Stimulated activated CD4-positive, alpha-beta T cell treated with anti-CD3 and anti-CD28 coated beads, Interleukin-15, amount 100 ng/mL, for 24 hours (primary cell): ENCODE data around the gene LCN1.
"Not testable (repeated sequence)": the region's sequence is repeated elsewhere in the genome, so short reads cannot be mapped to it uniquely, and the experiment has no call there.

Source experiments
- DNase-seq: peaks from one replicate; pipeline ENCODE4 v3.0.0-alpha.2; 2020

Gene LCN1

DNA sequence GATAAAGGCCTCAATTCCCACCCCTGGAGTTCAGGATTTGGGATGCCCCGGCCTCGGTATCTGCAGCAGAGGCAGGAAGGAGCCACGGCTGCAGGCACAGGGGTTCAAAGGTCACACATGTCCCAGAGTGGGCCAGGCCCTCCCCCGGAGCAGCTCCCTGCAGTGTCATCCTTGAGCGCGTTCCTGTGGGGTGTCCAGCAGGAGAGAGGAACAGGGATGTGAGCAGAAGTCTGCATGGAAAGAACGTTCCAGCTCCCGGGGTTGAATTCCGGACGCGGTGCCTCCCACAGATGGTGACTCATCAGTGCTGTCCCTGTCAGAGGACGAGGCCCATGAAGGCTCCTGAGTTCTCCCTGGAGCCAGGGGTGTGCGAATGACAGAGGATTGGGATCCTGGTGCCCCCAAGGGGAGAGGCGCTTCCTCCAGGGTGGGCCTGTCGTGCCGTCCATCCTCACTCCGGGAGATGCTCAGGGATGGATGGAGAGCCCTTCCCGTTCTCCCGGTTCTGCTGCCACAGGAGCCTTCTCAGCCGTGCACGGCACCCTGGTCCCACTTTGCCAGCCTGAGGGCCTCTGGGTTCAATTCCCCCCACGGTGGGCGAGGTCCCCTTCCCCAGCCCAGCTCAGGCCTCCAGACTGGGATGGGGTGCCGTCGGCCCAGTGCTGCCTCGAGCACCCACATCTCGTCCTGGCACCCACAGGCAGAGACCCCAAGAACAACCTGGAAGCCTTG, 3.1 kb downstream of the LCN1 start:
- no peak for DNase-seq

DNA sequence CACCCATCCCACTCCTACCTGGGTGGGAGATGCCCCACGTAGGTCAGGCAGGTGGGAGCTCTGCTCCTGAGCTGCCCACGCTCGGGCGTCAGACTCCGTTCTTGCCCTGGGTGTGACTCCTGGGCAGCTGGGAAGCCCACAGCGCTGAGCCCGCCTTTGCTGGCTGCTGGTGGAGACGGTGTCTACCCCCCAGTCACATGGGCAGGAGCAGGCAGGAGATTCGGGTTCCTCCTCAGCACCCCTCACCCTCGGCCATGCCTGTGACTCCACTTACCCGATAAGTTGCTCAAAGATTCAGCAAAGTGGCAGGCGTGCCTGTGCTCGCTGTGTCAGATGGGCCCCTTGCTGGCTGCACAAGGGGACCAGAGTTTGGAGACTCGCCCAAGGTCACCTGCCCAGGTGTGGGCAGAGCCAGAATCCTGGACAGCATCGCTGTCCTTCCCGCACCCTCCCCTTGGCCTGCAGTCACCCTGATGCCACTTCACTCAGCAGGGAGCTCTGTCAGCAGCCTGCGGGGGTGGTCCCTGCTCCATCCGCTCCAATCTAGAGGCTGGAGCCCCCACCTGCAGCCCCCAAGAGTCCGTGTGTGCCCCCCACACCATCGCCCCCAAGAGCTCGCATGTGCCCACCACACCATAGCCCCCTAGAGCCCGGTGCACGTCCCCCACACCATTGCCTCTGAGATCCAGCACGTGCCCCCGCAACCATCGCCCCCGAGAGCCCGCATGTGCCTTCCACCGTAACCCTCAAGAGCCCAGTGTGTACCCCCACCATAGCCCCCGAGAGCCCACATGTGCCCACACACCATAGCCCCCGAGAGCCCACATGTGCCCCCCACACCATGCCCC, 4.2 kb downstream of the LCN1 start:
- no peak for DNase-seq

DNA sequence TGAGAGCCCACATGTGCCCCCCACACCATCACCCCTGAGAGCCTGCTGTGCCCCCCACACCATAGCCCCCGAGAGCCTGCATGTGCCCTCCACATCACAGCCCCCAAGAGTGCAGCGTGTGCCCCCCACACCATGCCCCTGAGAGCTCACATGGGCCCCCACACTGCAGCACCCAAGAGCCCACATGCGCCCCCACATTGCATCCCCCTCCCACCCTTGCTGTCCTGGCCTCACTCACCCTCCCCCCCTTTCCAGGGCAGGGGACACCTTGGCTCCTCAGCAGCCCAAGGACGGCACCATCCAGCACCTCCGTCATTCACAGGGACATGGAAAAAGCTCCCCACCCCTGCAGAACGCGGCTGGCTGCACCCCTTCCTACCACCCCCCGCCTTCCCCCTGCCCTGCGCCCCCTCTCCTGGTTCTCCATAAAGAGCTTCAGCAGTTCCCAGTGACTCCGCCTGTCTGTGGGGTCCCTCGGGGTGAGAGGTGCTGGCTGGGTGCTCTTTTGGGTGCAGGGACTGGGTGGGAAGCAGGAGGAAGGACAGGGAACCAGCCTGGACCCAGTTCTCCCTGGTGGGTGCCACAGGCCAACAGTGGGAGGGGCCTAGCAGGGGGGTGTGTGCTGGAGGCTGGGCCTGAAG, 5.0 kb downstream of the LCN1 start:
- DNase-seq = no peak

DNA sequence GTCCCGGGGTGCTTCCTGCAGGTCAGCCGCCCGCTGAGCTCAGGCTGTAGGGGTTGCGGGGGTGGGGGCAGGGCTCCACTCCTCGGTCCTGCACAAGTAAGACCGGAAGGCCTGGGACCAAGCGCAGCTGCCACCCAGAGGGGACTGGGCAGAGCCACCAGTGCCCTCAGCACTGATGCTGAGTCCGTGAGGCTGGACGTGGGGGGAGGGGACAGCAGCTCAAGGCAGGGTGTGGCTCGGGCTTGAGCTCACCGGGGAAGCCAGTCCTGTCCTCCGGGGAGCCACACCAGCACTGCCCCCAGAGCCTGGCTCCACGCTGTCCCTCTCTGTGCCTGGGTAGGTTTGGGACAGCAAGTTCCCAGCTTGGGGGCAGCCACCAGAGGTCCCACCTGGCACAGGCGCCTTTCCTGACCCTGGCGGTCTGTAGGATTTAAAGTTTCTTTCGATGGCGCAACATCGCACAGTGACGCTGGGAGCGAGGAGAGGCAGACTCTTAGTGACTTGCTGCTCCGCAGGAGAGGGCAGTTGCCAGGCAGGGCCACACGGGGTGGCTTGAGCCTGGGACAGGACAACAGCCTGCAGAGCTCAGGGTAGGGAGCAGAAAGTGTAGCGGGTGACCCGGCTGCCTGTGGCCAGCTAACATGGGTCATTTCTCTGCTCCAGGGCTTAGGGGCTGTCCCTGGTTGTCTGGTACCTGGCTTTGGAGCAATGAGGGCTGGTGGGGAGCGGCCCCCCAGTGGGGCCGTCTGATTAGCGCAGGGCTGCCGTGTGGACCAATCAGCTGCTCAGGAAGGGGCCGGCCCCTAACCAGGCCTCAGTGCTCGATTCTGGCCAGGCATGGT, 5.7 kb downstream of the LCN1 start:
- no peak for DNase-seq

DNA sequence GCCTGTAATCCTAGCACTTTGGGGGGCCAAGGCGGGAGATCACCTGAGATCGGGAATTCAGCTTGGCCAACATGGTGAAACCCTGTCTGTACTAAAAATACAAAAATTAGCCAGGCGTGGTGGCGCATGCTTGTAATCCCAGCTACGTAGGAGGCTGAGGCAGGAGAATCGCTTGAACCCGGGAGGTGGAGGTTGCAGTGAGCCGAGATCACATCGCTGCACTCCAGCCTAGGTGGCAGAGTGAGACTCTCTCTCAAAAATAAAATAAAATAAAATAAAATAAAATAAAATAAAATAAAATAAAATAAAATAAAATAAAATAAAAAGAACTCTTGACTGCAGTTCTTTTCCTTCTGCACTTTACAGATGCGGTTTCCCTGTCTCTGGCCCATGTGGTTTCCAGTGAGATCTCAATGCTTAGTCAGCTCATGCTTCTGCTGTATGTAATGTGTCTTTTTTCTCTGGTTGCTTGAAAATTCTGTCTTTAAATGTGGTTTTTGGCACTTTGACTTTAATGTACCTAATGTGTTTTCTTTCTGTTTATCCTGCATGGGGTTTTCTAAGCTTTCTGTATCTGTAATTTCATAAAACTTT, 7.7 kb downstream of the LCN1 start:
- DNase-seq = not testable (repeated sequence)

DNA sequence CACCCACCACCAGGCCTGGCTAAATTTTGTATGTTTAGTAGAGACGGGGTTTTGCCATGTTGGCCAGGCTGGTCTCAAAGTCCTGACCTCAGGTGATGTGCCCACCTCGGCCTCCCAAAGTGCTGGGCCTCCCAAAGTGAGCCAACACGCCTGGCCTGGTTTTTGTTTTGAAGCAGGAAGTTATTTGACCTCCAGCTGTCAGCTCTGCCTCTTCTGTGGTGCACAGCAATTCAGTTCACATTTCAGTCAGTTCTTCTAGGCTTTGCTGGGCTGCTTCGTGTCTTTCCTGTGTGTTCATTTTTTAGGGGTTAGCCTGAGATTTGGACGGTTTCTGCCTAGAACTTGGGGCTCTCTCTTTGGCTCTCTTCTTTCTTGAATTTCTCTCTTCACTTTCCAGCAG, 8.9 kb downstream of the LCN1 start:
- no peak for DNase-seq

DNA sequence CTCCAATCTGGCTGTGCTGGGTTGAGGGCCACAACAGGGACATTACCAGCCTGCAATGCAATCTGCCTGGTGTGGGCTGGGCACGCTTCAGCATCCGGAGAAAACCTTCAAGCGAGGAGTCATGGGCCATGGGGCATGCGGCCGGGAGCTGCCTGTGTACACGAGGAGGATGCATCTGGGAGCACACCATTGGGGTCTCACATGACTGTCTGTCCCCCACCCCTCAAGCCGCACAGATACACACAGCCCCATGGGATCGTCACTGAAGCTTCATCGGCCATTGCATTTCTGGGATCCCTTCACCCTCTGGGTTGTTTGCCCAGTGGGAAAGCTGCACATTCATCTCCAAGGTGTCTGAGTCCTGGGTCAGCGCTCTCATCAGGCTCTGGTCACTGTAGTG, 9.9 kb downstream of the LCN1 start:
- DNase-seq = no peak

DNA sequence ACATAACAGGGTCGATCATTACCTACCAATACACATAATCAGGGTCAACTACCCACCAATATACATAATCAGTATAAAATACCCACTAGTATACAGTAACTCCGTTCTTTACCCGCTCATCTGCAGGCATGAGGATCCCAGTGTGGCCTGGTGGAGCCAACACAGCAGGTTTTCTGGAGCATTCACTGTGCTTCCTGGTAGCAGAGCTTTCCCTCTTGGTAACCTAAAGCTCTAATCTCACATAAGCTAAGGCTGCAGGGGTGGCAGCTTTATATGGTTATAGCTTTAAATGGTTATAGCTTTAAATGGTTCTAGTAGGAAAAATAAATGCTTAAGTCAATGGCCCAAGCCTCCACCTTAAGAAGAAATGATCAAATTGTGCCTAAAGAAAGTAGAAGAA, 11.9 kb downstream of the LCN1 start:
- no peak for DNase-seq

DNA sequence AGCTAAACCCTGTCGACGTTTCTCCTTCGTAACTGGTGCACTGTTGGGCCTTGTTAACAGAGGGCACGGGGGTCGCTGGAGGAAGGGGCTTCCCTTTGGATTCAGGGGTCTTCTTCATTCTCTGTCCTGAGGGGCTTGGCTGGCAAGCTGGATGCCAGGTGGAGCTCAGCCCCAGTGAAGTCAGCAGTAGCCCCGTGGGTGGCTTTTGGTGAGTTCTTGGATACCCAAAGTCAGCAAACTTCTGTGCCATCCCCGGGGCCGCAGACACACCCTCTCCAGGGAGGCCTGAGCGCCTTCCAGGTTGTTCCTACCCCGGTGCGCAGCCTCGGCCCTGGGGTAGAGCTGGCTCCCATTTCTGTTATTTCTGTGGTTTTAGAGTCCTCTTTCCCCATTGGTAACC, 12.4 kb downstream of the LCN1 start:
- no peak for DNase-seq

DNA sequence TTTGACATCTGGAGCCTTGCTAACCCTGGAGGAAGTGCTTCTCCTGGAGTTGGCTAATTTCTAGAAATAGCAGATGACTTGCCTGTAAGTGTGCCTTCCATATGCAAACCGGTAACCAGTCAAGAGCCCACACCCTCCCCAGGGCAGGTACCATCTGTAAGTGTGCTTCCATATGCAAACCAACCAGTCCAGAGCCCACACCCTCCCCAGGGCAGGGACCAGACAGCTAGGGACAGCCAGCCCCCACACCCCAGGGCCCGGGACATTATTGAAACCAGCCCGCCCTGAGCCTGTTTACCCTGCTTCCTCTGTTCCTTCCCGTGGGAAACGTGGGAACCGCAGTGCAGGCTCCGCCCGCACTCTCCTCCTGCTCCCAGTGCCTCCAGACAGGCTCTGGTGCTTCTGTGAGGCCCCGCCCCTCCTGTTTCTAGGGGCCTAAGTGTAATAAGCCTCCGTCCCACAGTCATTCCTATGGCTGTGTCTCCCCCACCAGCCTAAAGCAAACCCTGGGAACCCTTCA, 13.0 kb downstream of the LCN1 start:
- DNase-seq = not testable (repeated sequence)

DNA sequence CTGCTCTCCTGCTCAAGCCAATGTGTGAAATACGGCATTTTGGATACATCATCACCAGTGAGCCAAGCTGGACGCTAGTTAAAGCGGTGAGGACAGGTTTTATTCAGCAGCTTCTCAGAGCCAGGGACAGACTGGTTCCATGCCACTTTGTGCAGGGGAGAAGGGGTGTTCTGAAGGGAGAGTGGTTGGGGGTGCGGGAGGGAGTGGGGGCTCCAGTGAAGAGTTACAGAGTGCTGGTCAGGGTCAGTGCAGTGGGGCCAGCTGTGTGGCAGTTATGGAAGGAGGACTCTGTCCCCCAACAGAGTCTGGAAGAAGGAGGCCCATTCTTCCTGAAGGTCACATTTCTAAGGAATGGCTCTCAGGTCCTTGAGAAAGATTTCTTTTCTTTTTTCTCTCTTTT, 13.6 kb downstream of the LCN1 start:
- not testable (repeated sequence) for DNase-seq

DNA sequence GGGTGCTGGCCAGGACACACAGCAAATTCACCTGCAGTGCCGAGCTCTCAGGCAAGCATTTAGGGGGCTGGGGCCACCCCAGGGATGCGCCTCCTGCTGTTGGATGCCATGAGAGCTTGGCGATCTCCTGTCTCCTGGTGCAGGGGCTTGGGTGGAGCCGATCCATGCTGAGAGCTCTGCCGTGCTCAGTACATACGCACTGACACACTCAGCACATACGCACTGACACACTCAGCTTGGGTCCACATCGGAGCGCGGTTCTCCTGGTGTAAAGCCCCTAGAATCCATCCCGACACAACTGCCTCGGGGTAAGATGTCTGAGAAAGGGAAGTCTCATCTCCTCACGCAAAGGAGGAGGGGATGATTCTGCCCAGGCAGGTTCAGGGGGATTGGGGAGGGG, 14.4 kb downstream of the LCN1 start:
- not testable (repeated sequence) for DNase-seq

DNA sequence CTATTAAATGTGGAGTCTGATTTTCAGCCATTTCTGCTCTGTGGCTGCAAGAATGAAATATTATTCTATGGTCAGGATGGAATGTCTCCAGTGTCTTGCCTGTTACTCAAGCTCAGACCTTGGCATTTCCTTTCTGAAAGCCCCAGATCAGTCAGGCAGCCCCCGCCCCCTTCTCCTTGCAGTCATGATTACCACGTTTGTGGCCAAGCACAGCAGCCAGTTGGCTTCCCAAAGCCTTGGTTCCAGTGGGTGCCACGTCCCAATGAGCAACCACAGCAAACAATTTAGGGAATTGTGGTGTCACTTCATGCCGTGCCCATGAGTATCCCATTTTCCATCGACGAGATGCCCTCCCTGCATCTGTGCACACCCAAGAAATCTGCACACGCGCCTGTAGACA, 15.0 kb downstream of the LCN1 start:
- DNase-seq = no peak

DNA sequence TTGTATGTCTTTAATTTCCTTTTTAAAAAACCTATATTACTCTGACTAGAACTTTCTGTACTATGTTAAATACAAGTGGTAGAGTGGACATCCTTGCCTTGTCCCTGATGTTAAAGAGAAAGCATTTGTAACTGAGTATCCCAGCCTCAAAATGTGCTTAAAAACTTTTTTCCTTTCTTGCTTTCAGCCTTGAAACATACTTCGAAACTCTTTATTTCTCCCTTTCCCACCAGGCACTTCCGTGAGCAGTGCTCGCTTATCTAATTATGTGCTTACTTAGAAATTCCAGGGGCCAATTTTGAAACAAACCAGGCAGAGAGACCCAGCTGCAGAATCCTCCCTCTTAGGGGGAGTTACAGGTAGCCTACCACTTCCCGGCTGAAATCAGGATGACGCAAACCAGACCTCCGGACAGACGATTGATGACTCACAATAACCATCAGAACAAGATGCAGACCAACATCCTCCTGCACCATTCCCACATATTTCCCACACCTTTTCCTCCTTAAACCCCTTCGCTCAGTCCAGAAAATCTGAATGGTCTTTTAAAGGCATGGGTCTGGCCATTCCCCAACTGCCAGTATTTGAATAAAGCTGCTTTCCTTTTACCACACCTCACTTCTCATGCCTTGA, 22.1 kb downstream of the LCN1 start:
- not testable (repeated sequence) for DNase-seq

DNA sequence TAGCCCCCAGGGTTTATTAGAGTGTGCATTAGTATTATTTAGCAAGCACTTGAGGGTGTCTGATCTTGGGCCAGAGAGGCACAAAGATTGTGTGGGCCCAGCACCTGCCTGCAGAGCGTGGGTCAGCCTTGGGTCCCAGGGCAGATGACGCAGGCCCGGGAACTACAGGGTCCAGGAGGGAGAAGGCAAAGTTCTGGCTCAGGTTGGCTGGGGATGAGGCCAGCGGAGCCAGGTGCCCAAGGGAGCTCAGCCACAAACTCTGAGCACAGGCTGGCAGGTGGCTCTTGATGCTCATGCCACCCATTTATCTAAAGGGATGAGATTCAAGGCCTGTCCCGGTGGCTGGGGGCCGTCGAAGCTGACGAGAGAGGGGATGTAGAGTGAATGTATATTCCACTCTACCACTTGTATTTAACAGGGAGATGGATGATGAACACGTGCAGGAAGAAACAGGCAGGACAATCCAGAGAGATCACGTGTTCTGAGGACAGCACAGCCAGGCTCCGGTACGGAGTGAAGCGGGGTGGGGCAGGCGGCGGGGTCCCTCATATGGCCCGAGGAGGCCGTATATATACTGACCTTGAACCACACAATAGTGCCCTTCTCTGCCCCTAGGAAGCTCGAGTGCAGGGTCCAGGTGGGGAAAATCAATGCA, 23.9 kb downstream of the LCN1 start:
- DNase-seq = no peak

DNA sequence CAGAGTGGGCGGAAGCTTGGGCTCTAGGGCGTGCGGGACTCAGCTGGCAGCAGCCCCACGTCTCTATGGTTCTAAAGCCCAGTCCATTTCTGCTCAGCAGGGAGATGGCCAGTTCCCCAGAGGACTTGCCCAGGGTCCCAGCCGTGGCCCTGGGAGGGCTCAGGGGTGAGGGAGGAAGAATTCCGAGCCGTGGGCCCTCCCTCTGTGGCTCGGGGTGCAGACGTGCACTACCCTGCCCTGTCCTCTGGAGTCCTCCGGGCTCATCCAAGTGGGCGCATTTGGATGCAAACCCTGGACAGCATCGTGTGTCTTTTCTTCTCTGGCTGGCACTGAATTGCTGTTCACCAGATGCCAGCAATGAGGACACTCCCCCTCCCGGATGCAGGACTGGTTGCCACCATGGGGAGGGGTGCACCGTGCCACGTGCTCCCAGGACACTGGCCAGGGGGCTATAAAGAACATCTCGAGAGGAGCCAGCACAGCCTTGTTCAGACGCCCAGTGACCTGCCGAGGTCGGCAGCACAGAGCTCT, 24.5 kb downstream of the LCN1 start, which contains the start of gene OBP2A:
TSS of gene OBP2A (plus strand) at position 481 of the 531 bp plus-strand sequence. CDS start 55 bp downstream, outside the sequence.
- DNase-seq = not testable (repeated sequence)

DNA sequence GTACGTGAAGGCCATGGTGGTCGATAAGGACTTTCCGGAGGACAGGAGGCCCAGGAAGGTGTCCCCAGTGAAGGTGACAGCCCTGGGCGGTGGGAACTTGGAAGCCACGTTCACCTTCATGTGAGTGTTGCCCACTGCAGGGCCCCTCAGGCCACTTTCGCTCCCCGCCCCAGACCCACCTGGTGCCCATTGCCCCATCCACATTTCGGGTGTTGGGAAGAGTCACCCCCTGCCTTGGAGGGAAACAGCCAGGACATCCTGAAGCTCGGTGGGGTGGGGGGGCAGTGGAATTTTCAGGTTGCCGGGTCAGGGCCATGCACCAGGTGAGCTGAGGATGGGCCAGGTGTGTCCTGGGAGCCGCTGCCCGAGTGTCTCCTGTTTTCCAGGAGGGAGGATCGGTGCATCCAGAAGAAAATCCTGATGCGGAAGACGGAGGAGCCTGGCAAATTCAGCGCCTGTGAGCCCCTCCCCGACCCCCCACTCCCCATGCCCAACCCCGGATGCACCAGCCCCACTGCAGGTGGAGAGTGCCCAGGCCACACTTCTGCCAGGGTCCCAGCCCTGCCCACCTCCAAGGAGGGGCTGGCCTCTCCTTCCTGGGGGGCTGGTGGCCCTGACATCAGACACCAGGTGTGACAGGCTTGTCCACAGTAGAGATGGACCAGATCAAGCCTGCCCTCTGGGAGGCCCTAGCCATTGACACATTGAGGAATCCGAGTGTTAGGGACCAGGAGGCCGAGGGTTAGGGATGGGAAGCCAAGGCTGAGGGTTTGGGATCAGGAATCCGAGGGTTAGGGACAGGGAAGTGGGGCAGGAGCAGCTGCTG, 25.8 kb downstream of the LCN1 start:
- DNase-seq = not testable (repeated sequence)

DNA sequence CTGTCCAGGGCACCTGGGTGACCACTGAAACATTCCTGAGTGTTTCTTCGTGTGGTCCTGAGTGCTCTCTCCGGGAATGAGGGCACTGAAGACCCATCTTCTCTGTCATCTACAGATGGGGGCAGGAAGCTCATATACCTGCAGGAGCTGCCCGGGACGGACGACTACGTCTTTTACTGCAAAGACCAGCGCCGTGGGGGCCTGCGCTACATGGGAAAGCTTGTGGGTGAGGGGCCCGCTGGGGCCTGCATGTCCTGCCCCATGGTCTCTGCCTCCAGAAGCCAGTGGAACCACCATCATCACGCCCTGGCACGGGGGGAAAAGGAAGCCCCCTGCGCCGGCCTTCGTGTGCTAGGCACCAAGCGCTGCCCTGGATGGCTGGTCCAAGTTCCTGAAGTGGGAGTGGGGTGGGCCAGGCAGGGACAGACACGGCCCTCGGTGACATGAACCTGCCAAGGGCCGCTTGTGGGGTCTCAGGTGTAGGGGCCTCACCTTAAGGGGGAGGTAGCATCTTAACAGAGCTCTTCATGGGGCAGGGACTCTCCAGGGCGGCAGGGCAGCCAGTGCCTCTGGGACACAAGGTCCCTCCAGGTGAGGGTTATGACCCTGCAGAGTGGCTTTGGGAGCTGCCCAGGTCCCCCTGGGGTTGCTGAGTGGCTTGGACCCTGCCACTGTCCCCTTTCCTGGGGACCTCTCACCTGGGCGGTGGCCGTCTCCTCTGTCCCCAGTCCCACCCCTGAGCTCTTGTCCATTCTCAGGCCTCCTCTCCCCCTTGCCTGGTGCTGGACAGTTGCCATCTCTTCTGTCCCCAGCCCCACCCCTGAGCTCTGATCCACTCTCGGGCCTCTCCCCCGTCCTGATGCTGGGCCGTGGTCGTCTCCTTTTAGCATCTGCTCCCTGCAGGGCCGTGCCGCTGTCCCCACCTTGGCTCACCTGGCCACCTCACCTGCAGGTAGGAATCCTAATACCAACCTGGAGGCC, 26.8 kb downstream of the LCN1 start:
- no peak for DNase-seq
